PC-3 (cell line): ENCODE measurements around the gene CDH12.

Experiments
- CTCF ChIP-seq: fragments of 300-600 bp; sonication (generic); conservative IDR thresholded peaks from 2 replicates; pipeline ENCODE4 v1.5.1; 2017; ENCODE audit warnings: antibody characterized with exemption, low read depth, mild to moderate bottlenecking, low read length
- EZH2 ChIP-seq: fragments of 300-600 bp; sonication (generic); IDR thresholded peaks from one replicate; pipeline ENCODE4 v1.6.1; 2017; ENCODE audit warnings: antibody characterized with exemption, mild to moderate bottlenecking, low read length; ENCODE audit not compliant: unreplicated experiment

DNA sequence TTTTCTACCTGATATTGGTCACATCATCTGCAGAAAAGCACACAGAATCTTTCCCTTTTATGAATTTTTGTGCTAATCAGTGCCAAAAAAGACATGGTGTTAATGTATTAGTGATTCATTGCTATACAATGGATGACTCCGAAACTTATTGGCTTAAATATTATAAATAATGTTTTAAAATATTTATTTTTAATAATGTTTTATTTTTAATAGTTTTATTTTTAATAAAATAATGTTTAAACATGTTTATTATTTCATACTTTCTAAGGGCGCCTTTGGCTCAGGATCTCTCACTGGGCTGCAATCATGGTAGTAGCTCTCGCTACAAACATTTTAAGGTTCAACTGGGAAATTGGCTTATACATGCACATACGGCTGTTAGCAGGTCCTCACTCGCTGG lies 65.7 kb downstream of the CDH12 start:
- TF ChIP-seq CTCF (no peak), EZH2 (no peak)
